SK-N-SH treated with all-trans-retinoic acid at 6 μM for 48 hours (cell line): ENCODE measurements around the gene SLC10A3.

Experiments
- BACH2 ChIP-seq: fragments of 250-450 bp; sonication (Bioruptor Pico); IDR thresholded peaks from 2 replicates; pipeline ENCODE4 v1.9.0; 2021; ENCODE audit warnings: mild to moderate bottlenecking, borderline replicate concordance
- GLIS3 ChIP-seq: fragments of 250-450 bp; sonication (Bioruptor Pico); IDR thresholded peaks from 2 replicates; pipeline ENCODE4 v1.5.0; 2020; ENCODE audit warnings: mild to moderate bottlenecking, moderate library complexity
- PATZ1 ChIP-seq: fragments of 250-450 bp; sonication (Bioruptor Pico); IDR thresholded peaks from 2 replicates; pipeline ENCODE4 v1.8.0; 2020; ENCODE audit warnings: mild to moderate bottlenecking, moderate library complexity, borderline replicate concordance
- TOX ChIP-seq: fragments of 250-450 bp; sonication (Bioruptor Pico); IDR thresholded peaks from 2 replicates; pipeline ENCODE4 v1.8.0; 2021; ENCODE audit warnings: mild to moderate bottlenecking, moderate library complexity, borderline replicate concordance
- TF ChIP-seq, protein P1 (sequence below): fragments of 250-450 bp; sonication (Bioruptor Pico); IDR thresholded peaks from 2 replicates; pipeline ENCODE4 v1.5.1; 2020; ENCODE audit warnings: low read depth, mild to moderate bottlenecking, moderate library complexity

DNA sequence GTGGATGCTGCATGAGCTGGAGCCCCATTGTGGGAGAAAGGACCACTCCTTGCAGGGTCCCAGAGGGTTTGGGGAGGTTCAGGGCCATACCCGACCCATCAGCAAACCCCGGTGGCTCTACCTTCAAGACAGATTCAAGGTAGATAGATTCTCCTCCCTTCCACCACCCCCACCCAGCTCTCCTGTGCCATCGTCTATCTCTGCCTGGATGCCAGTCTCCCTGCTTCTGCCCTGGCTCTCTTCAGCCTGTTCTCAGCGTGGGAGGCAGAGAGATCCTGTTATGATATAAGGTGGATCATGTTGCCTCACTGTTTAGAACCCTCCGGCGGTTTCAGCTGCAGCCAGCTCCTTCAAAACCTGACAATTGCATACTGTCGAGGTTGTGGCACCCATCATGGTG lies 16.7 kb downstream of the SLC10A3 start:
- no peak for TF ChIP-seq BACH2 (CRISPR knock-in tag)
- no peak for TF ChIP-seq TOX (CRISPR knock-in tag)
- TF ChIP-seq PATZ1 (CRISPR knock-in tag): no peak
- TF ChIP-seq GLIS3 (CRISPR knock-in tag): no peak
- TF ChIP-seq, protein P1, sequence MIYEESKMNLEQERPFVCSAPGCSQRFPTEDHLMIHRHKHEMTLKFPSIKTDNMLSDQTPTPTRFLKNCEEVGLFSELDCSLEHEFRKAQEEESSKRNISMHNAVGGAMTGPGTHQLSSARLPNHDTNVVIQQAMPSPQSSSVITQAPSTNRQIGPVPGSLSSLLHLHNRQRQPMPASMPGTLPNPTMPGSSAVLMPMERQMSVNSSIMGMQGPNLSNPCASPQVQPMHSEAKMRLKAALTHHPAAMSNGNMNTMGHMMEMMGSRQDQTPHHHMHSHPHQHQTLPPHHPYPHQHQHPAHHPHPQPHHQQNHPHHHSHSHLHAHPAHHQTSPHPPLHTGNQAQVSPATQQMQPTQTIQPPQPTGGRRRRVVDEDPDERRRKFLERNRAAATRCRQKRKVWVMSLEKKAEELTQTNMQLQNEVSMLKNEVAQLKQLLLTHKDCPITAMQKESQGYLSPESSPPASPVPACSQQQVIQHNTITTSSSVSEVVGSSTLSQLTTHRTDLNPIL (CRISPR knock-in tag): no peak
